LNCAP (cell line): ENCODE results near the gene GPC2.

ENCODE experiments used
- TF ChIP-seq, protein P1 (sequence below): fragments of 450-650 bp; IDR thresholded peaks from 2 replicates; pipeline ENCODE4 v1.5.1; 2017; ENCODE audit warnings: mild to moderate bottlenecking

The GPC2 gene

DNA sequence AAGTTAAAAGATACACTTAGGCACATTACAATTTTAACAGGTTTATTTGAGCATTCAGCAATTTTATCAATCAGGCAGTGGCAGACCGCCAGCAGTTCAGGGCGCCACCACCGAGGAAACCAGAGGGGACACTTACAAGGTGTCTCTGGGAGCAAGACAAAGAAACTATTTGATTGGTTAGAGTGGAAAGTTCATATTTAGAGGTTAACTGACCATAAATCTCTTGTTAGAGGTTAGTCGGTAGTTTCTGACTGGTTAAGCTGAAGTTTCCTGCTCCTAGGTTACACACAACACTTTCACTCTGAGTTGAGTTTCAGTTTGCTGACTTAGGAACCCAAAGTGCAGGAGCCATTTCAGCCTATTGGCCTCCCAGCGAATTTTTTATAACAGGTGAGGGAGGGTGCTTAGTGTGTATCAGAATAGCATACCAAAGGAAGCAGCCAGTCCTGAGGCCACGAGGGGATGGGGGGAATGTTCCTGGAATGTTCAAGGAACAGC lies 31.8 kb upstream of the GPC2 start:
- TF ChIP-seq, protein P1, sequence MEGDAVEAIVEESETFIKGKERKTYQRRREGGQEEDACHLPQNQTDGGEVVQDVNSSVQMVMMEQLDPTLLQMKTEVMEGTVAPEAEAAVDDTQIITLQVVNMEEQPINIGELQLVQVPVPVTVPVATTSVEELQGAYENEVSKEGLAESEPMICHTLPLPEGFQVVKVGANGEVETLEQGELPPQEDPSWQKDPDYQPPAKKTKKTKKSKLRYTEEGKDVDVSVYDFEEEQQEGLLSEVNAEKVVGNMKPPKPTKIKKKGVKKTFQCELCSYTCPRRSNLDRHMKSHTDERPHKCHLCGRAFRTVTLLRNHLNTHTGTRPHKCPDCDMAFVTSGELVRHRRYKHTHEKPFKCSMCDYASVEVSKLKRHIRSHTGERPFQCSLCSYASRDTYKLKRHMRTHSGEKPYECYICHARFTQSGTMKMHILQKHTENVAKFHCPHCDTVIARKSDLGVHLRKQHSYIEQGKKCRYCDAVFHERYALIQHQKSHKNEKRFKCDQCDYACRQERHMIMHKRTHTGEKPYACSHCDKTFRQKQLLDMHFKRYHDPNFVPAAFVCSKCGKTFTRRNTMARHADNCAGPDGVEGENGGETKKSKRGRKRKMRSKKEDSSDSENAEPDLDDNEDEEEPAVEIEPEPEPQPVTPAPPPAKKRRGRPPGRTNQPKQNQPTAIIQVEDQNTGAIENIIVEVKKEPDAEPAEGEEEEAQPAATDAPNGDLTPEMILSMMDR: no peak

DNA sequence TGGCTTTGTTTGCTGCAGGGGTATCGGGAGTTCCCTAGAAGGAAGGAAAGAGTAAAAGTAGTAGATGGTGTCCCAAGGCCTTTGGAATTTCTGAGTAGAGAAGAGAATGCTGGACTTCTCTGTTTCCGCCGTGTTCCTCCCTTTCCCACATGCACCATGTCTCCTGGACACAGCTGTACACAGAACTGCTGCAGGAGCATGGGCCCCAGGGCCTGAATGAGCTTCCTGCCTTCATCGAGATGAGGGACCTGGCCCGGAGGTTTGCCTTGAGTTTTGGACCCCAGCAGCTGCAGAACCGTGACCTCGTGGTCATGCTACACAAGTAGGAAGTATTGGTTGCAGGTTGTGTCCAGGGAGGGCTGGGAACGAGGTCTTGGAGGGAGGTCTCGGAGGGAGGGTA lies 27.3 kb upstream of the GPC2 start:
- TF ChIP-seq, protein P1: no peak

DNA sequence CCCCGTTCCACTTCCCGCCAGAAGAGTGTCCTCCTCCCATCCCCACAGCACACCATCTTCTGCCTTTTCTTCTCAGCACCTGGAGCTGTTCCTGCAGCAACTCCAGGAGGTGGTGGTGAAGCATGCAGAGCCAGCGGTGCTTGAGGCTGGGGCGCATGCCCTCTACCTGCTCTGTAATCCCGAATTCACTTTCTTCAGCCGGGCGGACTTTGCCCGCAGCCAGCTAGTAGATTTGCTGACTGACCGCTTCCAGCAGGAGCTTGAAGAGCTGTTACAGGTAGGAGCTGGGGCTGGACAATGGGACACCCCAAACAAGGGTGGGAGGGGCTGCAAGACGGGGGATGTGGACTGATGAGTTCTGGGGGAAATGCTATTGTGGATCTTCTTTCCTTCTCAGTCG lies 23.5 kb upstream of the GPC2 start:
- TF ChIP-seq, protein P1: no peak

DNA sequence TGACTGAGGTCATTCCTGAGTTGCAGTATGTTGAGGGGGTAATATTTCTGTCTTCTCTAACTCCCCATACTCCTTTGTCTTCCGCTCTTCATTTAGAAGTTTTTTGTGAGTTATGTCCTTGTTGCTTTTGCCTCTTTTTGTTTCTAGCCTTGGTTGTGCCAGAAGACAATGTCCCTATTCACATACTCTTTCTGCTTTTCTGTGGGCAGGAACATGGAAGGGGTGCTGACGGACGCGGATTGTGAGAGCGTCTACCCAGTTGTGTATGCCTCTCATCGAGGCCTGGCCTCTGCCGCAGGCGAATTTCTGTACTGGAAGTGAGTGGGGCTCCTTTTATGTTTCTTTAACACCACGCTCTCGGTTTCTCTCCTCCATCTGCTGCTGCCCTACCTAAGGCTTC lies 21.1 kb upstream of the GPC2 start:
- TF ChIP-seq, protein P1: no peak

DNA sequence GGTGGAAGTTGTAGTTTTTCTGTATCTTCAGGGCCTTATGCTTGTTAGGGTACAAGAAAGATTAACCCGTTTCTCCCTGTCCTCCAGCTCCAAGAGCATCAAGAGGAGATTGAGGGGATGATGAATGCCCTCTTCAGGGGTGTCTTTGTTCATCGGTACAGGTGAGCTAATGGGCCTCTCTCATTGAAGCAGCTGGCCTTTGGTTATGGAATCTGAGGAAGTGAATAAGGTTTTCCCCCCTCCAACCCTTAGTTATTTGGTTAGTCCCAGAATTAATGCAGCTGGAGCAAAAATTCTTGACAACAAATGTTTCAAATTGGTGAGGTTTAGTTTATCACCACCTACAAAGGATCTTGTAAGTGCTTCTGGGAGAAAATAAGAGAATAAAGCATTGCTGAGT lies 18.0 kb upstream of the GPC2 start:
- TF ChIP-seq, protein P1: no peak

DNA sequence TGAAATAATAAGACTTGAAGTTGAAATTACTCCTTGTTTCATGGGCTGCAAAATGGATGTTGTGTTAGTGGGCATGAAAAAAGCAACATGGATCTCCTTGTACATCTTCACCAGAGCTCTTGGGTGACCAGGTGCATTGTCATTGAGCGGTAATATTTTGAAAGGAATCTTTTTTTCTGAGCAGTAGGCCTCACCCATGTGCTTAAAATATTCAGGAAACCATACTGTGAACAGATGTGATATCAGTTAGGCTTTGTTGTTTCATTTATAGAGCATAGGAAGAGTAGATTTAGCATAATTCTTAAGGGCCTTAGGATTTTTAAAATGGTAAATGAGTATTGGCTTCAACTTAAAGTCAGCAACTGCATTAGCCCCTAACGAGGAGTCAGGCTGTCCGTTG lies 15.8 kb upstream of the GPC2 start:
- TF ChIP-seq, protein P1: no peak

DNA sequence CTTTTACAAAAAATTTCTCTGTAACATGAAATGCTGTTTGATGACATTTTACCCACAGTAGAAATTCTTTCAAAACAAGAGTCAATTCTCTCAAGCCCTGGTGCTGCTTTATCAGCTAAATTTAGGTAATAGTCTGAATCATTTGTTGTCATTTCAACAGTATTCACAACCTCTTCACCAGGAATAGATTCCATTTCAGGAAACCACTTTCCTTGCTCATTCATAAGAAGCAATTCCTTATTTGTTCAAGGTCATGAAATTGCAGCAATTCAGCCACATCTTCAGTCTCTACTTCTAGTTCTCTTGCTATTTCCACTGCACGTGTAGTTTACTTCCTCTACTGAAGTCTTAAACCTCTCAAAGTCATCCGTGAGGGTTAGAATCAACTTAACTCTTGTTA lies 14.6 kb upstream of the GPC2 start:
- TF ChIP-seq, protein P1: no peak

DNA sequence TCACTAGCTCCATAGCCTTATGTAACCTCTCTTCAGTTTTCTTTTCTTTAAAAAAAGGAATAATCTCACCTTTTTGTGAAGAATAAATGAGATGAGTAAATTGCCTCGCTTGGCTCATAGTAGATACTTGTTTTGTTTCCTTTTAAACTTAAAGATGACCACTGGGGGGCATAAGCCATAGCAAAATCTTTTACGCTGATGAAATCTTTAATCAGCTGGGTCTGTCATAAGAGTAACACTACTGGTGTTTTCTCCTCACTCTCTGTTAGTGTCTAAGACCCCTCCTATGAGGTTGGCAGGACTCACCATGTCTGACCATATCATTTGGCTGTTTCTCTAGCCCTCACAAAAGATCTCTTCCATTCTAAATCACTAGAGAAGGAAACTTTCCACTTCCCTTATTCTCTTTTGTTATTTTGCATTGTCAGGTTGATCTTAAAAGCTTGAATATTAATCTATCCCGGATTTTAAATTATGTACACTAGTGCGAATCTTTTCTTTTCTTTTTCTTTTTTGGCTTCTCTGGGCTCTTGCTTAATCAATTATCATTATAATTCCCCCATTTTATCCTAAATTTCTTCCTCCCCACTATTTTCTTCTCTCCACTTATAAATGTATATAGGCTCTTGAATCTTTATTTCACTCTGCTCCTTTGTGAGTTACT lies 13.0 kb upstream of the GPC2 start:
- TF ChIP-seq, protein P1: peak; percentile 30; the same call in 1 of the 2 replicates
